ENCODE results near the gene MARCHF10.

GRCh38 chr17:62712171-62712581 lies 95.9 kb downstream of the MARCHF10 start:
- no peak for TF ChIP-seq POLR2A (IDR thresholded peaks at IDR 0.05)
- no peak for TF ChIP-seq CTCF (IDR thresholded peaks at IDR 0.05)
- TF ChIP-seq POLR2AphosphoS5 (IDR thresholded peaks at IDR 0.05): no peak
